HG03565 (cell line): Measurements from ENCODE around the gene SIL1.
A peak's percentile ranks its signal among the peaks of the same experiment; 100 is the strongest.
"Not testable (repeated sequence)": the region's sequence is repeated elsewhere in the genome, so short reads cannot be mapped to it uniquely, and the experiment has no call there.

ENCODE experiments used
- ATAC-seq: cut with Tn5 transposase; IDR thresholded peaks from one replicate; pipeline ENCODE4 v1.9.1; 2021; ENCODE audit warnings: mild to moderate bottlenecking, moderate library complexity; ENCODE audit not compliant: unreplicated experiment

Gene SIL1

GRCh38 chr5:139113892-139114291, 84.3 kb downstream of the SIL1 start:
- no peak for ATAC-seq

GRCh38 chr5:139112362-139112761, 85.8 kb downstream of the SIL1 start:
- not testable (repeated sequence) for ATAC-seq

DNA sequence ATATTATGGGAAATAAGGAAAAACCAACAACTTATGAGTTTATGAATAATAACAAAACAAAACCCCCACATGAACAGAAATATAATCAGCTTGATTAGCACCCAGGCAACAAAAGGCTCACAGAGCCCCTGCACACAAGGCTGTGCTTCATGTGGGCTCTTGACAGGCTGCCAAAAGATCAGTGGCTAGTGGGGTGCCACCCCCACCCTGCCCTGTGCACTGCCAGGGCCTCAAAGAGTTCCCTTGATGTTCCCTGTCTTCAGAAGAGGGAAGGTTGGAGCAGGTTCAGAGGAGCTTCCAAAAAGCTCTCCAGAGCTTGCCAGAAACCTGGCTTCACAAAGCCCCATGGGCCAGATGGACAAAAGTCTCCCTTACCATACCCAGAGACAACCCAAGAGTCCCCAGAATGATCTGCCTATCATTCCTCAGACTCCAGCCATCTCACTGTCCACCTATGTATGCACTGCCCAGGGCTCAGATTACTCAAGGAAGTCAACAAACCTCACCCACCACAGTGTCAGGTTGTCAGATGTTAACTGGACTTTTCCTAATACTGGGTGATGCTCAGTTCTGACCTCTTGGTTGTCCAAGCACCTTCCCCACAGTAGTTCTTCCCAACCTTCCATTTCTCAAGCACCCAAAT, 87.5 kb downstream of the SIL1 start:
- no peak for ATAC-seq

DNA sequence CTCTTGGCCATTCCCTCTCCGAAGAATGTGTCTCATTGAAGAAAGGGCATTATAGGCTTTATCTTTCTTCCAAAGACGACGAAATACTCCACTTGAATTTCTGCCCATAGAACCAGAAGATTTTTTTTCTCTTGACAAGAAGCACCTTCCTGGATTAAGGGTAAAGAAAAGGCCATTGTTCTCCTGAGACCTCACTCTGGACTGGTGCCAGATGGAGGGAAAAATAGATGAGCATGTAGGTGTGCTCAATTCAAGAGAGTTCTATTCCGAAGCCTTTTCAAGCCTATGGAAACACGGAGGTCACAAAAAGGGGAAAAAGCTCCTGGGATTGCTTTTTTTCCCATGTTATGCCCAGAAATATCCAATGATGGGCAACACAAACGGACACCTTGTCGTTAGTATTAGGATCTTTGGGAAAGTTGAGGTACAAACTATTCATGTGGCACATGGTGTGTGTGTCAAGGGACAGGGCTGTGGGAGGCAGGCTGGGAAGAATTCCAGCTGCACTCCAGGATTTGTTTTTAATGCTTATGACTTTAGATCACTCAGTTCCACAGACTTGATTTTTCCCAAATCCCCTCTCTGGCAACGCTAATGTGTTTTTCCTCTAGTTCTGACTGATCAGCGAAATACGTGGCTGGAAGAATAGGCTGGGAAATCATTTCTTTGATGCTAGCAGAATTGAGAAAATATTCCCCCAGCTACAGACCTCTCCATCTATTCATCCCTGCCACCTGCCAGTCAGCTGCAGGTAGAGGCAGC, 89.9 kb downstream of the SIL1 start:
- ATAC-seq, result no peak

GRCh38 chr5:139105621-139106071, 92.5 kb downstream of the SIL1 start:
- no peak for ATAC-seq

DNA sequence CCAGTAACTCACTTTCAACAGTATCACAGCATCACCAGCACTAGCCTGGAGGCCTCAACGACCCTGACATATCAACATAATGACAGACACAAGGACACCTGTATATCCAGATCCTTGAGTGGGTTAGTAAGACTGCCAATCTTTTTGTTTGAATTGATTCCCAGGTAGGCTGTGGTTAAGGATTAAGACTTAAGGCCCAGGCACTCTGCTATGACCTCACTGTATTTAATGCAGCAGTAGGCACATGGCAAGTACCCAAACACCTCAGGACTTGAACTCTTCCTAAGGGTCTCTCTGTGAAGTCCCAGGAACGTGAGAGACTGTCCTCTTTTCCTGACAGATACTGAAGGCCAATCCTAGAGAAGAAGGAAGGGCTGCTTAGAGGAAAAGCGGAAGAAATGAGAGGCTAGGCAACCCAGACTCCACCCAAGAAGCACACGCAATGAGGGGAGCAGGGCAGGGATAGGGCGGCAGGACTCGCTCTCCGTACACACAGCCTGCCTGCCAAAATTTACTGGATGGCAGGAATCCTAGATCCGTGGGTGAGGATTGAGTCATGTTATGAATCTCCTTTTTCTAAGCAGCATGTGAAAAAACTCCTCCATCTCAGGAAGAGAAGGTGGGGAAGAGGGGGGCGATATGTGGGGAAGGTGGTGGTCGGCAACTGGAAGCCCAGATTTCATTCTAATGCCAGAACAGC, 93.4 kb downstream of the SIL1 start:
- ATAC-seq, result no peak

GRCh38 chr5:139103762-139104161, 94.4 kb downstream of the SIL1 start:
- no peak for ATAC-seq

- no peak for ATAC-seq
Measured at GRCh38 chr5:139100825-139101224, 97.3 kb downstream of the SIL1 start.

GRCh38 chr5:139094154-139095131, 103.7 kb downstream of the SIL1 start:
- peak; percentile 92 for ATAC-seq

DNA sequence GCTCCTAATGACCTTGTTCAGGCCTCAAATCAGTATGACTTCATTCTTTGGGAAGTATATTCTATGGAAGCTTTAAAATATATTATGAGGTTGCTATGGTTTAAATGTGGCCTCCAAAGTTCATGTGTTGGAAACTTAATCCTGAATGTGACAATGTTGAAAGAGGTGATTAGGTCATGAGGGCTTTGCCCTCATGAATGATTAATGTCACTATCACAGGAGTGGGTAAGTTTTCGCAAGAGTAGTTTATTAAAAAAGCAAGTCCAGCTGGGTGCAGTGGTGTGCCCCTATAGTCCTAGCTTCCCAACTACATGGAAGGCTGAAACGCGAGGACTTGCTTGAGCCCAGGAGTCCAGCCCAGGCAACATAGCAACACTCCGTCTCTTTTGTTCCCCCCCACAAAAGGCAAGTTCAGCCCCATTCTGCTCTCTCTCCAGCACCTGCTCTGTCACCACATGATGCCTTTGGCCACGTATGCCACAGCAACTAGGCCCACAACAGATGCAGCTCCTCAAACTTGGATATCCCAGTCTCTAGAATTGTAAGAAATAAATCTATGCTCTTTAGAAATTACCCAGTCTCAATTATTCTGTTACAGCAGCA, 105.3 kb downstream of the SIL1 start:
- ATAC-seq, result no peak

- no peak for ATAC-seq
Measured at GRCh38 chr5:139091439-139092156, 106.6 kb downstream of the SIL1 start.

DNA sequence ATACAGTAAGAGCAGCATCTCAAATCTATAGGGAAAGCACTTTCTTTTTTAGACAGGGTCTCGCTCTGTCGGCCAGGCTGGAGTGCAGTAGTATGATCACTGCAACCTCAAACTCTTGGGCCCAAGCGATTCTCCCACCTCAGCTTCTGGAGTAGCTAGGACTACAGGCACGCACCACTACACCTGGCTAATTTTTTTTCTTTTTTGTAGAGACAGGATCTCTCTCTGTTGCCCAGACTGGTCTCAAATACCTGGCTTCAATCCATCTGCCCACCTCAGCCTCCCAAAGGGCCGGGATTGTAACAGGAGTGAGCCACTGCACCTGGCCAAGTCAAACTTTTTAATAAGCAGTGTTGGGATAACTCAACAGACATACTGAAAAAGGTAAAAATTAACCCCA, 107.6 kb downstream of the SIL1 start:
- no peak for ATAC-seq

- no peak for ATAC-seq
Measured at GRCh38 chr5:139088024-139088423, 110.1 kb downstream of the SIL1 start.

DNA sequence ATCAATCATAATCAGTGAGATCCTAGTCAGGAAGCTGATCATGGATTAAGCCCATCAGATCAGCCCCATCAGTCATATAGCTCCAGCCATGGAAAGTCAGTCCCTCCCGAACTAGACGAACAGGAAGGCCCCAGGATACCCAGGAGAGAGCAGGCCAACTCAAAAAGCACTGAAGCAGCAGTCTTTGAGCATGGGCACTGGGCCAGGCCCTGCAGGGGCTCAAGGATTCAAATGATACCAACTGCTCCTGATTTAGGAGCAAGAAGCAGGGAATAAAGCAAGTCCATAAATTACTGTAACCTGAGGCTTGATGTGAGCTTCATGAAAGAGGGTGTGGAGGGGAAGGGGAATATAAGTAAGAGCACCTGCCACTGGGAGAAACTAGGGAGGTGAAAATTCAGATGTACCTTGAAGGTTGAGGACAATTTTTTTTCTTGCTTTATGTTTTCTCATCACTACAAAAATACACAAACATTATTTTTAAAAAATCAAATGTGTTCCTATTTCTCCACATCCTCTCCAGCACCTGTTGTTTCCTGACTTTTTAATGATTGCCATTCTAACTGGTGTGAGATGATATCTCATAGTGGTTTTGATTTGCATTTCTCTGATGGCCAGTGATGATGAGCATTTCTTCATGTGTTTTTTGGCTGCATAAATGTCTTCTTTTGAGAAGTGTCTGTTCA, 115.2 kb downstream of the SIL1 start:
- ATAC-seq, result no peak

DNA sequence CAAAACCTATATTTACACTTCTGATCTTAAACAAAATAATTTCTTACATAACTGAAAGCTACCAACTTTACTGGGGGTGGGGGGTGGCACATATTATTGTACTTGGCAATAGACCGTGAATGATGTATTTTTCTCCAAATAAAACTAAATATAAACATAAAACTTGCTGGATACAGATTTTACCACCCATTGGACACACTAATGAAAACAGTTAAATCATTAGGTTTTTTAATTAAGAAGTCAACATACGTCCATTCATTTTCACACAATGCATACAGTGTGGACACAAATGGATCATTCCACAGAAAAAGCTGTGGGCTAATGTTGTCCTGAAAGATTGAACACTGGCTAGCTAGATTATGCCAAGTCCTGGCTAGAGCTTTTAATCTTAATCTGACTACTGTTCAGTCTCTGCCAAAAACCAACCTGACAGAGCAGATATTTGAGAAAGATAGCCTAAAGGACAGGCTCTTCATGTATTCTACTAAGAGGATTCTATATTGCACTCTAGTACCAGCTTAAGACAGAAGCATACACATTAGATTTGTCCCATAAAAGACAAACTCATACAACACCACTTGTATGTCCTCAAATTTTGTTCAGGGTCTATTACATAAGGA, 118.1 kb downstream of the SIL1 start:
- no peak for ATAC-seq

- no peak for ATAC-seq
Measured at GRCh38 chr5:139079225-139079990, 118.8 kb downstream of the SIL1 start.

GRCh38 chr5:139078345-139078744, 119.8 kb downstream of the SIL1 start:
- no peak for ATAC-seq

- ATAC-seq, result no peak
Measured at GRCh38 chr5:139077899-139078298, 120.3 kb downstream of the SIL1 start.
